WTC11 (cell line): ENCODE data around the gene KIAA0930. TPM values are rescaled to one million over a fixed set of nuclear protein-coding genes. Genes with fewer than 3 reads are reported as not detected.

ENCODE experiments used
- ATAC-seq: fragments of 200-7000 bp; cut with Tn5 transposase; 2 replicates; pipeline ENCODE4 v1.10.0; 2021; ENCODE audit warnings: mild to moderate bottlenecking, moderate library complexity
- CTCF ChIA-PET: fragments of 300-600 bp; sonication (Branson Sonifier 250); formaldehyde crosslinking; loops from one replicate; lab custom pipeline; 2021; ENCODE audit warnings: antibody characterized with exemption; lab: Charles Lee
- POLR2A ChIA-PET: fragments of 350-600 bp; sonication (Branson Sonifier 250); formaldehyde crosslinking; loops from one replicate; lab custom pipeline; 2021; ENCODE audit warnings: antibody characterized with exemption; lab: Charles Lee
- DNase-seq: peaks from one replicate; pipeline ENCODE4 v3.0.0; 2021; ENCODE audit warnings: low spot score
- H3K27ac Mint-ChIP-seq: 2 replicates; pipeline ENCODE4 v1.8.0; 2021; ENCODE audit warnings: mixed read lengths
- H3K27me3 Mint-ChIP-seq: 2 replicates; pipeline ENCODE4 v1.8.0; 2021; ENCODE audit warnings: low read depth, mild to moderate bottlenecking, moderate library complexity, mixed read lengths
- H3K36me3 Mint-ChIP-seq: 2 replicates; pipeline ENCODE4 v1.8.0; 2021; ENCODE audit warnings: mixed read lengths
- H3K4me1 Mint-ChIP-seq: 2 replicates; pipeline ENCODE4 v1.8.0; 2022; ENCODE audit warnings: mixed read lengths
- H3K4me3 Mint-ChIP-seq: 2 replicates; pipeline ENCODE4 v1.8.0; 2021; ENCODE audit warnings: mild to moderate bottlenecking, moderate library complexity, mixed read lengths
- H3K9me3 Mint-ChIP-seq: 2 replicates; pipeline ENCODE4 v1.8.0; 2021; ENCODE audit warnings: mixed read lengths
- FOXP1 ChIP-seq: sonication (generic); formaldehyde crosslinking; IDR thresholded peaks from 2 replicates; pipeline ENCODE4 v1.8.0; 2022; ENCODE audit warnings: missing genetic modification reagents, mild to moderate bottlenecking, moderate library complexity, borderline replicate concordance
- GABPB1 ChIP-seq: sonication (generic); formaldehyde crosslinking; IDR thresholded peaks from 2 replicates; pipeline ENCODE4 v1.8.1; 2023; ENCODE audit warnings: mild to moderate bottlenecking, missing genetic modification reagents
- MAX ChIP-seq: sonication (generic); formaldehyde crosslinking; IDR thresholded peaks from 2 replicates; pipeline ENCODE4 v1.8.0; 2022; ENCODE audit warnings: mild to moderate bottlenecking, missing genetic modification reagents
- MYBL2 ChIP-seq: sonication (generic); formaldehyde crosslinking; IDR thresholded peaks from 2 replicates; pipeline ENCODE4 v1.8.1; 2023; ENCODE audit warnings: mild to moderate bottlenecking, moderate library complexity, missing genetic modification reagents
- NFE2L1 ChIP-seq: sonication (generic); formaldehyde crosslinking; IDR thresholded peaks from 2 replicates; pipeline ENCODE4 v1.8.1; 2023; ENCODE audit warnings: missing genetic modification reagents
- NR2C2 ChIP-seq: sonication (generic); formaldehyde crosslinking; IDR thresholded peaks from 2 replicates; pipeline ENCODE4 v1.8.0; 2022; ENCODE audit warnings: mild to moderate bottlenecking, missing genetic modification reagents
- NR3C1 ChIP-seq: sonication (generic); formaldehyde crosslinking; conservative IDR thresholded peaks from 2 replicates; pipeline ENCODE4 v1.8.1; 2023; ENCODE audit warnings: low read depth, mild to moderate bottlenecking, missing genetic modification reagents
- OVOL2 ChIP-seq: fragments of 250-450 bp; sonication (Bioruptor Pico); IDR thresholded peaks from 2 replicates; pipeline ENCODE4 v1.9.0; 2021; ENCODE audit warnings: mild to moderate bottlenecking, borderline replicate concordance
- SOX15 ChIP-seq: fragments of 250-450 bp; sonication (Bioruptor Pico); IDR thresholded peaks from 2 replicates; pipeline ENCODE4 v1.9.0; 2021; ENCODE audit warnings: mild to moderate bottlenecking
- SP1 ChIP-seq: sonication (generic); formaldehyde crosslinking; conservative IDR thresholded peaks from 2 replicates; pipeline ENCODE4 v1.8.1; 2022; ENCODE audit warnings: missing genetic modification reagents
- ZNF512 ChIP-seq: sonication (generic); formaldehyde crosslinking; IDR thresholded peaks from 2 replicates; pipeline ENCODE4 v1.8.1; 2022; ENCODE audit warnings: missing genetic modification reagents, borderline replicate concordance
- total RNA-seq: library from RNA; stranded (reverse); gene quantifications from 3 replicates; pipeline ENCODE4 v1.2.3, GENCODE V29; 2021
- TF ChIP-seq, protein P1 (sequence below): fragments of 250-450 bp; sonication (Bioruptor Pico); IDR thresholded peaks from 2 replicates; pipeline ENCODE4 v1.9.0; 2021; ENCODE audit warnings: mild to moderate bottlenecking
- TF ChIP-seq, protein P2 (sequence below): sonication (generic); formaldehyde crosslinking; IDR thresholded peaks from 2 replicates; pipeline ENCODE4 v1.8.1; 2022; ENCODE audit warnings: low read depth, missing genetic modification reagents, borderline replicate concordance
- TF ChIP-seq, protein P3 (sequence below): sonication (generic); formaldehyde crosslinking; IDR thresholded peaks from 2 replicates; pipeline ENCODE4 v1.8.1; 2023; ENCODE audit warnings: mild to moderate bottlenecking, missing genetic modification reagents, borderline replicate concordance

The KIAA0930 gene
- total RNA-seq, 1 experiment from 2014 or later, result 62.1 TPM

GRCh38 chr22:45268167-45268957 is 27.7 kb upstream of the KIAA0930 start:
- Mint-ChIP-seq H3K27ac (peak overlapping the region; percentile 95), H3K27me3 (peaks cover 26% of the 10 kb centered on the region), H3K4me1 (peaks cover 23% of the 10 kb centered on the region), H3K9me3 (no peaks in the 10 kb centered on the region), H3K36me3 (no peaks in the 10 kb centered on the region), H3K4me3 (peak overlapping the region; percentile 93)
- DNase-seq, result peak; percentile 90
- CTCF ChIA-PET, result interaction anchor here (0.5 to 1.2 kb wide), 10 partner anchors 17 to 448 kb away, joined by 3 to 6 read pairs (median 4); partner anchors contain the start of gene NUP50
- TF ChIP-seq OVOL2 (CRISPR knock-in tag) (no peak), SP1 (CRISPR knock-in tag) (peak; percentile 57), ZNF512 (CRISPR knock-in tag) (no peak), MAX (CRISPR knock-in tag) (0 out of 2 replicates have a peak, but pooled peaks have one; percentile 12), SOX15 (no peak)
- POLR2A ChIA-PET, result no interaction called here
- peak; percentile 87 for ATAC-seq

GRCh38 chr22:45265535-45265934 is 24.8 kb upstream of the KIAA0930 start:
- ATAC-seq (no peak), DNase-seq (no peak)
- ChIA-PET CTCF (no interaction called here), POLR2A (no interaction called here)
- H3K9me3 Mint-ChIP-seq, result no peaks in the 10 kb centered on the region
- H3K36me3 Mint-ChIP-seq, result no peaks in the 10 kb centered on the region
- H3K4me3 Mint-ChIP-seq, result no peak overlapping the region
- peaks cover 34% of the 10 kb centered on the region for H3K27me3 Mint-ChIP-seq
- no peak overlapping the region for H3K27ac Mint-ChIP-seq
- TF ChIP-seq, protein P1, sequence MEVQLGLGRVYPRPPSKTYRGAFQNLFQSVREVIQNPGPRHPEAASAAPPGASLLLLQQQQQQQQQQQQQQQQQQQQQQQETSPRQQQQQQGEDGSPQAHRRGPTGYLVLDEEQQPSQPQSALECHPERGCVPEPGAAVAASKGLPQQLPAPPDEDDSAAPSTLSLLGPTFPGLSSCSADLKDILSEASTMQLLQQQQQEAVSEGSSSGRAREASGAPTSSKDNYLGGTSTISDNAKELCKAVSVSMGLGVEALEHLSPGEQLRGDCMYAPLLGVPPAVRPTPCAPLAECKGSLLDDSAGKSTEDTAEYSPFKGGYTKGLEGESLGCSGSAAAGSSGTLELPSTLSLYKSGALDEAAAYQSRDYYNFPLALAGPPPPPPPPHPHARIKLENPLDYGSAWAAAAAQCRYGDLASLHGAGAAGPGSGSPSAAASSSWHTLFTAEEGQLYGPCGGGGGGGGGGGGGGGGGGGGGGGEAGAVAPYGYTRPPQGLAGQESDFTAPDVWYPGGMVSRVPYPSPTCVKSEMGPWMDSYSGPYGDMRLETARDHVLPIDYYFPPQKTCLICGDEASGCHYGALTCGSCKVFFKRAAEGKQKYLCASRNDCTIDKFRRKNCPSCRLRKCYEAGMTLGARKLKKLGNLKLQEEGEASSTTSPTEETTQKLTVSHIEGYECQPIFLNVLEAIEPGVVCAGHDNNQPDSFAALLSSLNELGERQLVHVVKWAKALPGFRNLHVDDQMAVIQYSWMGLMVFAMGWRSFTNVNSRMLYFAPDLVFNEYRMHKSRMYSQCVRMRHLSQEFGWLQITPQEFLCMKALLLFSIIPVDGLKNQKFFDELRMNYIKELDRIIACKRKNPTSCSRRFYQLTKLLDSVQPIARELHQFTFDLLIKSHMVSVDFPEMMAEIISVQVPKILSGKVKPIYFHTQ, result no peak
- TF ChIP-seq, protein P2, sequence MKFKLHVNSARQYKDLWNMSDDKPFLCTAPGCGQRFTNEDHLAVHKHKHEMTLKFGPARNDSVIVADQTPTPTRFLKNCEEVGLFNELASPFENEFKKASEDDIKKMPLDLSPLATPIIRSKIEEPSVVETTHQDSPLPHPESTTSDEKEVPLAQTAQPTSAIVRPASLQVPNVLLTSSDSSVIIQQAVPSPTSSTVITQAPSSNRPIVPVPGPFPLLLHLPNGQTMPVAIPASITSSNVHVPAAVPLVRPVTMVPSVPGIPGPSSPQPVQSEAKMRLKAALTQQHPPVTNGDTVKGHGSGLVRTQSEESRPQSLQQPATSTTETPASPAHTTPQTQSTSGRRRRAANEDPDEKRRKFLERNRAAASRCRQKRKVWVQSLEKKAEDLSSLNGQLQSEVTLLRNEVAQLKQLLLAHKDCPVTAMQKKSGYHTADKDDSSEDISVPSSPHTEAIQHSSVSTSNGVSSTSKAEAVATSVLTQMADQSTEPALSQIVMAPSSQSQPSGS (CRISPR knock-in tag), result no peak
- TF ChIP-seq, protein P3, sequence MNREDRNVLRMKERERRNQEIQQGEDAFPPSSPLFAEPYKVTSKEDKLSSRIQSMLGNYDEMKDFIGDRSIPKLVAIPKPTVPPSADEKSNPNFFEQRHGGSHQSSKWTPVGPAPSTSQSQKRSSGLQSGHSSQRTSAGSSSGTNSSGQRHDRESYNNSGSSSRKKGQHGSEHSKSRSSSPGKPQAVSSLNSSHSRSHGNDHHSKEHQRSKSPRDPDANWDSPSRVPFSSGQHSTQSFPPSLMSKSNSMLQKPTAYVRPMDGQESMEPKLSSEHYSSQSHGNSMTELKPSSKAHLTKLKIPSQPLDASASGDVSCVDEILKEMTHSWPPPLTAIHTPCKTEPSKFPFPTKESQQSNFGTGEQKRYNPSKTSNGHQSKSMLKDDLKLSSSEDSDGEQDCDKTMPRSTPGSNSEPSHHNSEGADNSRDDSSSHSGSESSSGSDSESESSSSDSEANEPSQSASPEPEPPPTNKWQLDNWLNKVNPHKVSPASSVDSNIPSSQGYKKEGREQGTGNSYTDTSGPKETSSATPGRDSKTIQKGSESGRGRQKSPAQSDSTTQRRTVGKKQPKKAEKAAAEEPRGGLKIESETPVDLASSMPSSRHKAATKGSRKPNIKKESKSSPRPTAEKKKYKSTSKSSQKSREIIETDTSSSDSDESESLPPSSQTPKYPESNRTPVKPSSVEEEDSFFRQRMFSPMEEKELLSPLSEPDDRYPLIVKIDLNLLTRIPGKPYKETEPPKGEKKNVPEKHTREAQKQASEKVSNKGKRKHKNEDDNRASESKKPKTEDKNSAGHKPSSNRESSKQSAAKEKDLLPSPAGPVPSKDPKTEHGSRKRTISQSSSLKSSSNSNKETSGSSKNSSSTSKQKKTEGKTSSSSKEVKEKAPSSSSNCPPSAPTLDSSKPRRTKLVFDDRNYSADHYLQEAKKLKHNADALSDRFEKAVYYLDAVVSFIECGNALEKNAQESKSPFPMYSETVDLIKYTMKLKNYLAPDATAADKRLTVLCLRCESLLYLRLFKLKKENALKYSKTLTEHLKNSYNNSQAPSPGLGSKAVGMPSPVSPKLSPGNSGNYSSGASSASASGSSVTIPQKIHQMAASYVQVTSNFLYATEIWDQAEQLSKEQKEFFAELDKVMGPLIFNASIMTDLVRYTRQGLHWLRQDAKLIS, result no peak
- TF ChIP-seq GABPB1 (no peak), MYBL2 (CRISPR knock-in tag) (no peak), NR2C2 (CRISPR knock-in tag) (no peak), NFE2L1 (CRISPR knock-in tag) (no peak), FOXP1 (CRISPR knock-in tag) (no peak), NR3C1 (CRISPR knock-in tag) (no peak)
- peaks cover 22% of the 10 kb centered on the region for H3K4me1 Mint-ChIP-seq
